Left lung (tissue), 10 donors: ENCODE measurements around the gene MYEOV. TPM values are rescaled to one million over a fixed set of nuclear protein-coding genes. Genes with fewer than 3 reads are reported as not detected.

Experiments used
- ATAC-seq: fragments of 200-7000 bp; cut with Tn5 transposase; one replicate; pipeline ENCODE4 v1.9.1; 2020; ENCODE audit warnings: moderate library complexity
- DNase-seq, 4 donors: peaks; one replicate each; pipeline ENCODE4 v3.0.0-alpha.2; 2013 to 2020
- H3K27ac ChIP-seq, 2 donors: fragments of 200-600 bp; sonication (generic) in 1 of 2; one replicate each; pipeline versions ENCODE4 v1.5.0 to v1.8.0; 2020 to 2021
- H3K27me3 ChIP-seq, 2 donors: fragments of 200-600 bp; sonication (generic) in 1 of 2; one replicate each; pipeline versions ENCODE4 v1.5.0 to v1.8.0; 2020 to 2021
- H3K36me3 ChIP-seq, 2 donors: fragments of 200-600 bp; sonication (generic) in 1 of 2; one replicate each; pipeline versions ENCODE4 v1.5.0 to v1.8.0; 2020 to 2021
- H3K4me1 ChIP-seq, 2 donors: fragments of 200-600 bp; one replicate each; pipeline ENCODE4 v1.8.0; 2021
- H3K4me3 ChIP-seq, 2 donors: fragments of 200-600 bp; sonication (generic) in 1 of 2; one replicate each; pipeline versions ENCODE4 v1.5.0 to v1.8.0; 2020 to 2021; ENCODE audit warnings: mild to moderate bottlenecking in 1 of 2
- H3K9me3 ChIP-seq, 2 donors: fragments of 200-600 bp; sonication (generic) in 1 of 2; one replicate each; pipeline versions ENCODE4 v1.5.0 to v1.8.0; 2020 to 2021
- intact Hi-C, 2 donors: fragments of 100-400 bp; cut with DNase I; formaldehyde crosslinking; loops; one replicate each; pipeline versions ENCODE4 v1.11.2 to v1.14.2; 2022
- polyA plus RNA-seq, 6 donors: library from polyadenylated mRNA; unstranded; fragments of 120-200 nt; gene quantifications; one replicate each; pipeline ENCODE4 v1.2.1, GENCODE V29; 2013; ENCODE audit not compliant: insufficient read length in 6 of 6
- total RNA-seq, 2 donors: library from RNA; stranded (reverse); fragmentation: NEBNext Ultra II Directional; extraction: Animal tissue kit (Norgen Biotek cat#: 25700); gene quantifications; one replicate each; pipeline ENCODE4 v1.2.1, GENCODE V29; 2021
- TF ChIP-seq, protein P1 (sequence below), 2 donors: fragments of 200-600 bp; sonication (generic) in 1 of 2; IDR thresholded peaks; one replicate each; pipeline versions ENCODE4 v1.5.0 to v1.8.0; 2021; ENCODE audit warnings: antibody characterized with exemption in 2 of 2
- donor health status: DM: no; HTN: yes; CAD: no.
- donor health status: DM: no; HTN: no; CAD: no.

MYEOV gene
- total and polyA plus RNA-seq, 8 donors = 0.31 to 0.85 (median 0.47) TPM; not detected in 1

DNA sequence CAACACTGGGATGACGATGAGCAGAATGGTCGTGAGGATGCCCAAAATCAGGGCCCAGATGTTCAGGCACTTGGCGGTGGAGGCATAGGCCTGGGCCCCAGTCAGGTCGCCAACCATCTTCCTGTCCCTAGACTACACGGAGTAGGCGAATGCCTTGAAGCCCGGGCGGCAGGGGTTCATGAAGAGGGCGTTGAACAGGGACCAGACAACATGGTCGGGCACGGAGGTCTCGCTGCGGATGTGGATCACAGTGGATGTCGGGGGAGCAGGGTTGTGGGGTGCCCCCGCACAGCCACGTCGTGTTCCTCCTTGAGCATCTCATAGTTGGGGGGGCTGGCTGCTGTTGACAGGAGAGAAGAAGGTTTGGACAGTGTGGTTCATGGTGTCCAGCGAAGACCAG is 9.5 kb downstream of the MYEOV start:
- Histone ChIP-seq H3K4me1 (peaks cover 14 to 42% of the 10 kb centered on the region in 2 donors), H3K27ac (no peak overlapping the region), H3K9me3 (no peaks in the 10 kb centered on the region), H3K4me3 (no peak overlapping the region), H3K27me3 (no peaks in the 10 kb centered on the region), H3K36me3 (no peaks in the 10 kb centered on the region)
- TF ChIP-seq, protein P1, sequence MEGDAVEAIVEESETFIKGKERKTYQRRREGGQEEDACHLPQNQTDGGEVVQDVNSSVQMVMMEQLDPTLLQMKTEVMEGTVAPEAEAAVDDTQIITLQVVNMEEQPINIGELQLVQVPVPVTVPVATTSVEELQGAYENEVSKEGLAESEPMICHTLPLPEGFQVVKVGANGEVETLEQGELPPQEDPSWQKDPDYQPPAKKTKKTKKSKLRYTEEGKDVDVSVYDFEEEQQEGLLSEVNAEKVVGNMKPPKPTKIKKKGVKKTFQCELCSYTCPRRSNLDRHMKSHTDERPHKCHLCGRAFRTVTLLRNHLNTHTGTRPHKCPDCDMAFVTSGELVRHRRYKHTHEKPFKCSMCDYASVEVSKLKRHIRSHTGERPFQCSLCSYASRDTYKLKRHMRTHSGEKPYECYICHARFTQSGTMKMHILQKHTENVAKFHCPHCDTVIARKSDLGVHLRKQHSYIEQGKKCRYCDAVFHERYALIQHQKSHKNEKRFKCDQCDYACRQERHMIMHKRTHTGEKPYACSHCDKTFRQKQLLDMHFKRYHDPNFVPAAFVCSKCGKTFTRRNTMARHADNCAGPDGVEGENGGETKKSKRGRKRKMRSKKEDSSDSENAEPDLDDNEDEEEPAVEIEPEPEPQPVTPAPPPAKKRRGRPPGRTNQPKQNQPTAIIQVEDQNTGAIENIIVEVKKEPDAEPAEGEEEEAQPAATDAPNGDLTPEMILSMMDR (IDR thresholded peaks at IDR 0.05) = no peak
- ATAC-seq (no peak), DNase-seq (no peak)
- intact Hi-C loops = no loop called here

DNA sequence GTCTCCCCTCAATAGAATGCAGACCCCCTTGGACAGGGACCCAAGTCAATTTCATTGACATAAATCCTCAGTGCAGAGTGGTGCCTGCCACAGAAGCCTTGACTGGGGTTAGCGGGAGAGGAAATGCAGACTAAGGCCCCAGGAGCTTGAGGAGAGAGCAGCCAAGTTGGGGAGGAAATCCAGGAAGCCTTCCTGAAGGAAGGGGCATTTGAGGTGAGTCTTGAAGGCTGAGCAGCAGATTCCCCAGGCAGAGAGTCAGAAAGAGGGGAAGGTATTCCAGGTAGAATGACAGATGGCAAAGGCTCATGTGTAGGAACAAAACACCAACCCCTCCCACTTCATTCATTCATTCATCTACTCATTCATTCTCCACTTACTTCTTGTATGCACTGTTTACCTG is 10.3 kb downstream of the MYEOV start:
- H3K4me1 ChIP-seq = peaks cover 6 to 34% of the 10 kb centered on the region in 2 donors
- intact Hi-C loops = no loop called here

DNA sequence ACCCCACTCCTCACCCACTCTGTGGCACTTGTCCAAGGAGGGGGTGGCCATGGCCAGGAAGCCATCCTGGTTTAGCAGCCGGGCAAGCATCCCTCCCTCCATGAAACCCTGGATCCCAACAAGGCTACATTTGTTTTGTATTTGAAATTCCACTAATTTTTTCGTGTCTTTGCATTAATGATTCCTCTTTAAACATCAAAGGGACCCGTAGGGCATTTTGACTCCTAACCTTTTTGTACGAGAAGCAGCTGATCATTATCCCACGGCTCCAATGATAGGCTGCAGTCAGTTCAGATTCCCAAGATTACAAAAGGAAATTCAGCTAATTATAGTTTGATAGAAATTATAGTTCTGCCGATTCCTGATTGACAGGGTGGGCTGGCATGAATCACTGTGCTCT is 10.7 kb downstream of the MYEOV start:
- TF ChIP-seq, protein P1 (IDR thresholded peaks at IDR 0.05) = no peak
- Histone ChIP-seq H3K27me3 (no peaks in the 10 kb centered on the region), H3K4me1 (peaks cover 5 to 29% of the 10 kb centered on the region in 2 donors), H3K27ac (no peak overlapping the region), H3K4me3 (no peak overlapping the region), H3K36me3 (no peaks in the 10 kb centered on the region), H3K9me3 (no peaks in the 10 kb centered on the region)
- intact Hi-C loops = no loop called here
- no peak for DNase-seq
- no peak for ATAC-seq

More for the DNA sequence above, 10.3 kb downstream of the MYEOV start:
- ATAC-seq (no peak), DNase-seq (no peak)
- Histone ChIP-seq H3K27me3 (no peaks in the 10 kb centered on the region), H3K4me3 (no peak overlapping the region), H3K27ac (no peak overlapping the region), H3K36me3 (no peaks in the 10 kb centered on the region), H3K9me3 (no peaks in the 10 kb centered on the region)
- TF ChIP-seq, protein P1 (IDR thresholded peaks at IDR 0.05) = no peak

DNA sequence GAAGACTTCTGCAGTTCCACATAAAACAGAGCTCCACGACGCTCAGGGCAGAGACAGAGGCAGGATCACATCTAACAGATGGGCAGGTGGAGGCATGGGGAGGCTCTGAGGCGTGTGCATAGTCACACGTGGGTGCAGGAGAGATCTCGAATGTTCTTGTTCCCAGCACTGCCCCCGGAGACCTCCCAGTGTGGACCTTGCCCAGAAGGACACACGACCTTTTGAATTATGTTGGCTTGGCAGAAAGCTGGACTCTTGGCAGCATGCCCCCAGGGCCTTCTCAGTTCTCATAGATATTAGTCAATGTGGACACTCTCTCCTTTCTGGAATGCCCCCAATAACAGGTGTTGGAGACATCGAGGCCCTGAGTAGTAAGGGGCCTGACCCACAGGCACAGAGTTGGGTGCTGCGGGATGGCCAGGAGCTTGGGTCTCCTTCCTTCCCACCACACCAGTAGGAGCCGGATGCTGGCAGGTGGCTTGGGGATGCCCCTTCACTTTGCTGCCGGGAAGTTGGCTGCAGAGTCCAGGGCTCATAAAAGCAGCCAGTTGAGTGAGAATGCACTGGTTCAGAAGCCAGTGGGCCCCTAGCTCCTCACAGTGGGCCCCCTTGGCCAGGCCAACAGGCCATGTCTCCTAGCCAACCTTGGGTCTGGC is 12.1 kb downstream of the MYEOV start:
- ATAC-seq = no peak
- H3K27me3 ChIP-seq = no peaks in the 10 kb centered on the region
- DNase-seq = no peak
- H3K4me1 ChIP-seq = peaks cover 5 to 29% of the 10 kb centered on the region in 2 donors
- H3K27ac ChIP-seq = no peak overlapping the region
- H3K4me3 ChIP-seq = no peak overlapping the region
- intact Hi-C loops = no loop called here
- TF ChIP-seq, protein P1 (IDR thresholded peaks at IDR 0.05) = no peak
- no peaks in the 10 kb centered on the region for H3K9me3 ChIP-seq
- H3K36me3 ChIP-seq = no peaks in the 10 kb centered on the region

DNA sequence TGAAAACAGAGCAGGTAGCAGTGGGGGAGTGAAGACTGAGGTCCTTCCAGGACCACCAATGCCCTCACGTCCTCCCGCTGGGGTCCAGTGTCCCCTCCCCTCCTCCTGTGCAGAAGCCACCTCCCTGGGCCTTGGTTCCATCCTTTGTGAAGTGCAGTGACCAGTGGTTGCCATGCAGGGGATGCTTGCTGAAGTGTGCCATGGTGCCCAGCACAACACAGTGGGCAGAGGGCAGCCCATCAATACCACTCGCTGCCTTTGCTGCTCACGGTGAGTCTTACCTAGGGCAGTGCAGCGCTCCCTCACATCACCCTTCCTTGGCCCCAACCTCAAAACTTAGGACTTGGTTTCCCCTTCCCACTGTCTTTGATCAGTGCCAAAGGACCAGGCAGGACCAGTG is 12.9 kb downstream of the MYEOV start:
- Histone ChIP-seq H3K27me3 (no peaks in the 10 kb centered on the region), H3K36me3 (no peaks in the 10 kb centered on the region), H3K4me3 (no peak overlapping the region), H3K27ac (no peak overlapping the region), H3K4me1 (peaks cover 7 to 29% of the 10 kb centered on the region in 2 donors), H3K9me3 (no peaks in the 10 kb centered on the region)
- intact Hi-C loops = no loop called here
- ATAC-seq (no peak), DNase-seq (no peak)
- TF ChIP-seq, protein P1 (IDR thresholded peaks at IDR 0.05) = no peak
